Measurements from ENCODE around the gene ZNF729.
"Not testable (repeated sequence)": the region's sequence is repeated elsewhere in the genome, so short reads cannot be mapped to it uniquely, and the experiment has no call there.

DNA sequence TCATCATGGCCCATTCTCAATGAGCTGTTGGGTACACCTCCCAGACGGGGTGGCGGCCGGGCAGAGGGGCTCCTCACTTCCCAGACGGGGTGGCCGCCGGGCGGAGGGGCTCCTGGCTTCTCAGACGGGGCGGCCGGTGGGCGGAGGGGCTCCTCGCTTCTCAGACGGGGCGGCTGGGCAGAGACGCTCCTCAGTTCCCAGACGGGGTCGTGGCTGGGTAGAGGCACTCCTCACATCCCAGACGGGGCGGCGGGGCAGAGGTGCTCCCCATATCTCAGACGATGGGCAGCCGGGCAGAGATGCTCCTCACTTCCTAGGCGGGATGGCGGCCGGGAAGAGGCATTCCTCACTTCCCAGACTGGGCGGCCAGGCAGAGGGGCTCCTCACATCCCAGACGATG lies 35.3 kb downstream of the ZNF729 start:
- TF ChIP-seq POLR2A (IDR thresholded peaks at IDR 0.05): not testable (repeated sequence)
- TF ChIP-seq, protein P1, sequence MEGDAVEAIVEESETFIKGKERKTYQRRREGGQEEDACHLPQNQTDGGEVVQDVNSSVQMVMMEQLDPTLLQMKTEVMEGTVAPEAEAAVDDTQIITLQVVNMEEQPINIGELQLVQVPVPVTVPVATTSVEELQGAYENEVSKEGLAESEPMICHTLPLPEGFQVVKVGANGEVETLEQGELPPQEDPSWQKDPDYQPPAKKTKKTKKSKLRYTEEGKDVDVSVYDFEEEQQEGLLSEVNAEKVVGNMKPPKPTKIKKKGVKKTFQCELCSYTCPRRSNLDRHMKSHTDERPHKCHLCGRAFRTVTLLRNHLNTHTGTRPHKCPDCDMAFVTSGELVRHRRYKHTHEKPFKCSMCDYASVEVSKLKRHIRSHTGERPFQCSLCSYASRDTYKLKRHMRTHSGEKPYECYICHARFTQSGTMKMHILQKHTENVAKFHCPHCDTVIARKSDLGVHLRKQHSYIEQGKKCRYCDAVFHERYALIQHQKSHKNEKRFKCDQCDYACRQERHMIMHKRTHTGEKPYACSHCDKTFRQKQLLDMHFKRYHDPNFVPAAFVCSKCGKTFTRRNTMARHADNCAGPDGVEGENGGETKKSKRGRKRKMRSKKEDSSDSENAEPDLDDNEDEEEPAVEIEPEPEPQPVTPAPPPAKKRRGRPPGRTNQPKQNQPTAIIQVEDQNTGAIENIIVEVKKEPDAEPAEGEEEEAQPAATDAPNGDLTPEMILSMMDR (IDR thresholded peaks at IDR 0.05): not testable (repeated sequence)

Measured in testis (tissue), 2 donors.